Endothelial cell of umbilical vein (primary cell): ENCODE measurements around the gene SPINK5. TPM values are rescaled to one million over a fixed set of nuclear protein-coding genes. Genes with fewer than 3 reads are reported as not detected.

Experiments used
- BruUV-seq: library from RNA; stranded (reverse); fragments of 400-500 nt; replicated peaks from 2 replicates; lab custom pipeline; 2021; lab: Mats Ljungman, UMichigan
- CTCF ChIA-PET: fragments of 300-600, 350-600 bp; sonication (Branson Sonifier 250); formaldehyde crosslinking; loops from one replicate; lab custom pipeline; 2021; ENCODE audit warnings: antibody characterized with exemption, inconsistent platforms; lab: Charles Lee
- POLR2A ChIA-PET: fragments of 300-600, 350-600 bp; sonication (Branson Sonifier 250); formaldehyde crosslinking; loops from one replicate; lab custom pipeline; 2021; ENCODE audit warnings: antibody characterized with exemption, inconsistent platforms; lab: Charles Lee
- DNase-seq: peaks from one replicate; pipeline ENCODE4 v3.0.0-alpha.2; 2011; ENCODE audit warnings: low read depth, low spot score
- FAIRE-seq: peaks from 2 replicates; lab custom pipeline; 2011; peaks lifted over from hg19 to GRCh38; lab: Jason Lieb, UNC
- H2AFZ ChIP-seq: 2 replicates; pipeline ENCODE4 v1.6.0; 2012; ENCODE audit warnings: low read depth, low read length, control low read depth, inconsistent platforms
- H3K27ac ChIP-seq: 2 replicates; pipeline ENCODE4 v1.5.1; 2011; ENCODE audit warnings: low read depth, mild to moderate bottlenecking, control low read depth, low read length, moderate library complexity; ENCODE audit not compliant: insufficient read depth
- H3K27me3 ChIP-seq, 2 experiments: 2 replicates each; pipeline versions ENCODE4 v1.6.0 to v1.6.1; 2011; ENCODE audit warnings: low read length in 2 of 2, mixed read lengths in 1 of 2; ENCODE audit not compliant: control insufficient read depth in 2 of 2, insufficient read depth in 2 of 2
- H3K36me3 ChIP-seq, 2 experiments: 2 replicates in 1 of 2; 3 replicates in 1 of 2; pipeline ENCODE4 v1.5.1; 2011; ENCODE audit warnings: low read length in 2 of 2, mild to moderate bottlenecking in 1 of 2, moderate library complexity in 1 of 2; ENCODE audit not compliant: control insufficient read depth in 2 of 2, insufficient read depth in 2 of 2; ENCODE audit errors: extremely low read depth in 1 of 2
- H3K4me1 ChIP-seq: 3 replicates; pipeline ENCODE4 v1.5.1; 2011; ENCODE audit warnings: mild to moderate bottlenecking, low read length; ENCODE audit not compliant: control insufficient read depth, insufficient read depth; ENCODE audit errors: extremely low read depth
- H3K4me2 ChIP-seq: 2 replicates; pipeline ENCODE4 v1.6.1; 2011; ENCODE audit warnings: low read length, control low read depth, mixed read lengths; ENCODE audit not compliant: insufficient read depth
- H3K4me3 ChIP-seq, 3 experiments: fragments of 200-600 bp in 1 of 3; sonication (generic), shearing (Covaris generic) in 1 of 3; replicated peaks in 1 of 3; 2 replicates each; pipeline ENCODE4 v1.5.1; 2011 to 2016; ENCODE audit warnings: control low read depth in 3 of 3, low read length in 3 of 3, mild to moderate bottlenecking in 2 of 3, inconsistent platforms in 1 of 3, low read depth in 1 of 3, moderate library complexity in 1 of 3; ENCODE audit not compliant: insufficient read depth in 1 of 3
- H3K79me2 ChIP-seq: 2 replicates; pipeline ENCODE4 v1.6.0; 2012; ENCODE audit warnings: low read length, inconsistent platforms; ENCODE audit not compliant: control insufficient read depth, insufficient read depth
- H3K9ac ChIP-seq: replicated peaks from 2 replicates; pipeline ENCODE3; 2011; ENCODE audit warnings: low read length, control low read depth; ENCODE audit not compliant: insufficient read depth; ENCODE audit errors: extremely low read depth
- H3K9me1 ChIP-seq: replicated peaks from 3 replicates; pipeline ENCODE4 v1.6.0; 2011; ENCODE audit warnings: mild to moderate bottlenecking, low read length; ENCODE audit not compliant: control insufficient read depth, insufficient read depth; ENCODE audit errors: extremely low read depth
- H3K9me3 ChIP-seq: replicated peaks from 2 replicates; pipeline ENCODE4 v1.5.1; 2012; ENCODE audit warnings: low read length, inconsistent platforms; ENCODE audit not compliant: control insufficient read depth, insufficient read depth
- H4K20me1 ChIP-seq: replicated peaks from 2 replicates; pipeline ENCODE3; 2011; ENCODE audit warnings: mild to moderate bottlenecking, low read length; ENCODE audit not compliant: control insufficient read depth, insufficient read depth; ENCODE audit errors: extremely low read depth
- CTCF ChIP-seq, 2 donors: IDR thresholded peaks; 1 replicate in 1 of 2; 2 replicates in 1 of 2; pipeline ENCODE4 v1.5.1; 2011; ENCODE audit warnings: low read length in 2 of 2, mild to moderate bottlenecking in 2 of 2, moderate library complexity in 2 of 2, control low read depth in 1 of 2, inconsistent platforms in 1 of 2, low read depth in 1 of 2; ENCODE audit not compliant: insufficient read depth in 1 of 2; ENCODE audit errors: extremely low read depth in 1 of 2
- EZH2 ChIP-seq: IDR thresholded peaks from 2 replicates; pipeline ENCODE4 v1.6.1; 2012; ENCODE audit warnings: borderline replicate concordance, low read depth, mild to moderate bottlenecking, moderate library complexity, low read length, inconsistent platforms; ENCODE audit not compliant: severe bottlenecking
- JUN ChIP-seq: IDR thresholded peaks from 2 replicates; pipeline ENCODE4 v1.6.1; 2011; ENCODE audit warnings: borderline replicate concordance, low read depth; ENCODE audit not compliant: insufficient read length, insufficient read depth
- MYC ChIP-seq: IDR thresholded peaks from one replicate; pipeline ENCODE4 v1.6.1; 2011; ENCODE audit warnings: mild to moderate bottlenecking, low read depth, low read length
- POLR2A ChIP-seq: IDR thresholded peaks from 2 replicates; pipeline ENCODE4 v1.6.1; 2012; ENCODE audit warnings: low read depth, mild to moderate bottlenecking, control low read depth, low read length
- POLR2AphosphoS5 ChIP-seq: IDR thresholded peaks from 2 replicates; pipeline ENCODE4 v1.6.1; 2012; ENCODE audit warnings: low read depth, mild to moderate bottlenecking, control low read depth, low read length, moderate library complexity; ENCODE audit not compliant: insufficient read depth
- dilution Hi-C: fragments of 300-500 bp; cut with MboI; formaldehyde crosslinking; loops from one replicate; pipeline ENCODE4 v1.15.0; 2019; ENCODE audit warnings: low sequenced_read_pairs; ENCODE audit not compliant: extremely low pct_ligation_motif_present
- intact Hi-C: fragments of 100-400 bp; cut with micrococcal nuclease; formaldehyde crosslinking; loops from one replicate; pipeline ENCODE4 v1.10.0; 2022
- polyA plus RNA-seq, 4 experiments: library from polyadenylated mRNA; depleted of rRNA in 3 of 4; stranded (reverse) in 3 of 4; unstranded in 1 of 4; fragments of >200 nt; gene quantifications; 2 replicates each; pipeline versions ENCODE4 v1.2.1 to v1.2.3, GENCODE V29; 2011 to 2012; ENCODE audit warnings: missing spikeins in 1 of 4
- total RNA-seq: library from RNA; stranded (reverse); gene quantifications from 2 replicates; pipeline ENCODE4 v1.2.3, GENCODE V29; 2021
- TF ChIP-seq, protein P1 (sequence below): IDR thresholded peaks from 2 replicates; pipeline ENCODE4 v1.6.1; 2011; ENCODE audit not compliant: insufficient read depth, insufficient read length

SPINK5 gene
- total and polyA plus RNA-seq, 2 donors (not counting 3 experiments of a cell fraction or from before 2014, with no cell fraction given) = 0.12 to 0.91 TPM

- H3K4me3 ChIP-seq = no peak overlapping the region
- no peaks in the 10 kb centered on the region for H3K4me1 ChIP-seq
- no peak overlapping the region for H2AFZ ChIP-seq
- intact Hi-C loops (no loop called here), dilution Hi-C loops (no loop called here)
- H3K27ac ChIP-seq = no peak overlapping the region
- H3K9me3 ChIP-seq = no peaks in the 10 kb centered on the region
- POLR2A ChIA-PET = no interaction called here
- no peaks in the 10 kb centered on the region for H3K79me2 ChIP-seq
- CTCF ChIA-PET = no interaction called here
- no peaks in the 10 kb centered on the region for H3K36me3 ChIP-seq
- TF ChIP-seq CTCF (IDR thresholded peaks at IDR 0.05; ENCODE audit: extremely low read depth in 1 of 2, insufficient read depth in 1 of 2, low read depth in 1 of 2, low read length in 2 of 2) (no peak), JUN (no peak), EZH2 (no peak)
- TF ChIP-seq, protein P1, sequence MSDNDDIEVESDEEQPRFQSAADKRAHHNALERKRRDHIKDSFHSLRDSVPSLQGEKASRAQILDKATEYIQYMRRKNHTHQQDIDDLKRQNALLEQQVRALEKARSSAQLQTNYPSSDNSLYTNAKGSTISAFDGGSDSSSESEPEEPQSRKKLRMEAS = no peak
- no TSS peak for BruUV-seq
- no peak overlapping the region for H3K4me2 ChIP-seq
- FAIRE-seq (no peak), DNase-seq (no peak)
- no peaks in the 10 kb centered on the region for H3K27me3 ChIP-seq
- no peak overlapping the region for H3K9ac ChIP-seq
- no peaks in the 10 kb centered on the region for H4K20me1 ChIP-seq
- no peaks in the 10 kb centered on the region for H3K9me1 ChIP-seq
Measured at GRCh38 chr5:148084269-148084668, 20.5 kb downstream of the SPINK5 start.

DNA sequence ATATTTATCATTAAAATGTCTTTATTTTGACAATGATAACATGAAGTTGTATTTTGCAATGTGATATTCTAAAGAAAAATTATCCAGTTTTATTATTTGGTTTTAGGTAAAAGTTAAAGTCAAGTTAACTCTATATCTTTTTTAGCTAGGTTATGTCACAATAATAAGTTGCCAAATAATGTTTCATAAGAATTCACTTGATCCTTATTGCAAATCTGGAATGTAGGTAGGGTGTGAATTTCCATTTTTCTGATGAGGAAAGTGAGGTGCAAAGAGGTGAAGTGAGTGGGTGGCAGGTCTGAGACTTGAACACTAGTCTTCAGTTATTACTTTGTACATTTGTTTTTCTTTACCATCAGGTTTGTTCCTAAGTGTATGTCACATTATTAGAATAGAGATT is 21.5 kb downstream of the SPINK5 start:
- ChIA-PET CTCF (no interaction called here), POLR2A (no interaction called here)
- BruUV-seq = no TSS peak
- H2AFZ ChIP-seq = no peak overlapping the region
- no peak overlapping the region for H3K4me3 ChIP-seq
- no peaks in the 10 kb centered on the region for H3K27me3 ChIP-seq
- no peaks in the 10 kb centered on the region for H3K9me3 ChIP-seq
- H3K79me2 ChIP-seq = no peaks in the 10 kb centered on the region
- no peak for DNase-seq
- H3K9me1 ChIP-seq = no peaks in the 10 kb centered on the region
- dilution Hi-C loops (no loop called here), intact Hi-C loops (no loop called here)
- H3K36me3 ChIP-seq = no peaks in the 10 kb centered on the region
- no peak overlapping the region for H3K9ac ChIP-seq
- no peak overlapping the region for H3K4me2 ChIP-seq
- H3K4me1 ChIP-seq = peaks cover 4% of the 10 kb centered on the region
- no peak for TF ChIP-seq MYC
- no peak for TF ChIP-seq POLR2AphosphoS5
- TF ChIP-seq POLR2A = no peak
- TF ChIP-seq JUN = no peak
- TF ChIP-seq EZH2 = no peak
- no peak overlapping the region for H3K27ac ChIP-seq
- peak; percentile 4 for FAIRE-seq
- no peaks in the 10 kb centered on the region for H4K20me1 ChIP-seq
